ENCODE measurements around the gene ABCB10. TPM values are rescaled to one million over a fixed set of nuclear protein-coding genes. Genes with fewer than 3 reads are reported as not detected.

ABCB10 gene
- total RNA-seq, 3 donors from 2014 or later, result 13.8 to 18.6 (median 17.0) TPM

- H3K27ac ChIP-seq, result no peak overlapping the region
- no peak overlapping the region for H3K4me3 ChIP-seq
- intact Hi-C loops (cut with DNase I; ENCODE audit: low total_unique reads), result no loop called here
- no peaks in the 10 kb centered on the region for H3K27me3 ChIP-seq
- DNase-seq (ENCODE audit: low spot score in 2 of 2), result no peak
- H3K9me3 ChIP-seq, result no peaks in the 10 kb centered on the region
- TF ChIP-seq CTCF (IDR thresholded peaks at IDR 0.05) (no peak), POLR2AphosphoS5 (IDR thresholded peaks at IDR 0.05) (no peak), POLR2A (IDR thresholded peaks at IDR 0.05) (no peak)
- H3K36me3 ChIP-seq, result no peaks in the 10 kb centered on the region
- no peaks in the 10 kb centered on the region for H3K4me1 ChIP-seq
These were observed 11.0 kb downstream of the ABCB10 start for GRCh38 chr1:229547542-229547941.

- DNase-seq (ENCODE audit: low spot score in 2 of 2), result no peak
- Histone ChIP-seq H3K27ac (no peak overlapping the region), H3K27me3 (no peaks in the 10 kb centered on the region), H3K36me3 (no peaks in the 10 kb centered on the region), H3K9me3 (no peaks in the 10 kb centered on the region), H3K4me3 (no peak overlapping the region), H3K4me1 (no peaks in the 10 kb centered on the region)
- intact Hi-C loops (cut with DNase I; ENCODE audit: low total_unique reads), result no loop called here
- TF ChIP-seq CTCF (IDR thresholded peaks at IDR 0.05), result no peak
- TF ChIP-seq POLR2A (IDR thresholded peaks at IDR 0.05), result no peak
- no peak for TF ChIP-seq POLR2AphosphoS5 (IDR thresholded peaks at IDR 0.05)
These were observed 13.9 kb downstream of the ABCB10 start for GRCh38 chr1:229544587-229544986.

- no peaks in the 10 kb centered on the region for H3K4me1 ChIP-seq
- no peaks in the 10 kb centered on the region for H3K36me3 ChIP-seq
- intact Hi-C loops (cut with DNase I; ENCODE audit: low total_unique reads), result no loop called here
- no peak for DNase-seq (ENCODE audit: low spot score in 2 of 2)
- no peaks in the 10 kb centered on the region for H3K9me3 ChIP-seq
- no peaks in the 10 kb centered on the region for H3K27me3 ChIP-seq
- TF ChIP-seq CTCF (IDR thresholded peaks at IDR 0.05) (no peak), POLR2A (IDR thresholded peaks at IDR 0.05) (no peak), POLR2AphosphoS5 (IDR thresholded peaks at IDR 0.05) (no peak)
- no peak overlapping the region for H3K4me3 ChIP-seq
- no peak overlapping the region for H3K27ac ChIP-seq
These were observed 18.5 kb downstream of the ABCB10 start for GRCh38 chr1:229539863-229540506.

GRCh38 chr1:229538945-229539344, 19.6 kb downstream of the ABCB10 start:
- no peaks in the 10 kb centered on the region for H3K9me3 ChIP-seq
- H3K36me3 ChIP-seq, result peaks cover under 1% of the 10 kb centered on the region
- intact Hi-C loops (cut with DNase I; ENCODE audit: low total_unique reads), result no loop called here
- TF ChIP-seq POLR2AphosphoS5 (IDR thresholded peaks at IDR 0.05) (no peak), POLR2A (IDR thresholded peaks at IDR 0.05) (no peak)
- H3K4me1 ChIP-seq, result no peaks in the 10 kb centered on the region
- no peak overlapping the region for H3K27ac ChIP-seq
- DNase-seq (ENCODE audit: low spot score in 2 of 2), result no peak
- H3K27me3 ChIP-seq, result no peaks in the 10 kb centered on the region
- no peak overlapping the region for H3K4me3 ChIP-seq

GRCh38 chr1:229537894-229538293, 20.6 kb downstream of the ABCB10 start:
- no peaks in the 10 kb centered on the region for H3K9me3 ChIP-seq
- H3K4me3 ChIP-seq, result no peak overlapping the region
- peaks cover 6% of the 10 kb centered on the region for H3K36me3 ChIP-seq
- TF ChIP-seq POLR2A (IDR thresholded peaks at IDR 0.05) (no peak), CTCF (IDR thresholded peaks at IDR 0.05) (no peak), POLR2AphosphoS5 (IDR thresholded peaks at IDR 0.05) (no peak)
- no peak for DNase-seq (ENCODE audit: low spot score in 2 of 2)
- intact Hi-C loops (cut with DNase I; ENCODE audit: low total_unique reads), result no loop called here
- H3K4me1 ChIP-seq, result no peaks in the 10 kb centered on the region
- no peaks in the 10 kb centered on the region for H3K27me3 ChIP-seq
- no peak overlapping the region for H3K27ac ChIP-seq
